Neural progenitor cell (in vitro differentiated cells): ENCODE data around the gene GBP2. TPM values are rescaled to one million over a fixed set of nuclear protein-coding genes. Genes with fewer than 3 reads are reported as not detected.

Source experiments
- DNase-seq: peaks from one replicate; pipeline ENCODE4 v3.0.0-alpha.2; 2016; ENCODE audit warnings: low spot score
- H2AFZ ChIP-seq: fragments of 200-600 bp; sonication (generic); replicated peaks from 2 replicates; pipeline ENCODE4 v1.6.1; 2016; ENCODE audit warnings: antibody characterized with exemption
- H3F3A ChIP-seq: fragments of 200-600 bp; sonication (generic); 2 replicates; pipeline ENCODE4 v1.6.1; 2016; ENCODE audit warnings: antibody characterized with exemption, low read depth
- H3K27ac ChIP-seq: fragments of 200-600 bp; sonication (generic); 2 replicates; pipeline ENCODE4 v1.5.1; 2016; ENCODE audit warnings: mild to moderate bottlenecking
- H3K27me3 ChIP-seq: fragments of 200-600 bp; sonication (generic); 2 replicates; pipeline ENCODE4 v1.6.1; 2016; ENCODE audit warnings: mild to moderate bottlenecking, moderate library complexity
- H3K36me3 ChIP-seq: fragments of 200-600 bp; sonication (generic); 2 replicates; pipeline ENCODE4 v1.5.1; 2016
- H3K4me1 ChIP-seq: fragments of 200-600 bp; sonication (generic); 2 replicates; pipeline ENCODE4 v1.6.1; 2016; ENCODE audit warnings: mixed run types
- H3K4me2 ChIP-seq: fragments of 200-600 bp; sonication (generic); 2 replicates; pipeline ENCODE4 v1.6.1; 2016
- H3K4me3 ChIP-seq: fragments of 200-600 bp; sonication (generic); 2 replicates; pipeline ENCODE4 v1.5.1; 2016
- H3K79me2 ChIP-seq: fragments of 200-600 bp; sonication (generic); 2 replicates; pipeline ENCODE4 v1.6.1; 2016; ENCODE audit warnings: low read depth
- H3K9ac ChIP-seq: fragments of 200-600 bp; sonication (generic); 2 replicates; pipeline ENCODE4 v1.6.1; 2016
- H3K9me3 ChIP-seq: fragments of 200-600 bp; sonication (generic); 2 replicates; pipeline ENCODE4 v1.5.1; 2016; ENCODE audit warnings: low read depth
- H4K20me1 ChIP-seq: fragments of 200-600 bp; sonication (generic); 2 replicates; pipeline ENCODE4 v1.6.1; 2016; ENCODE audit warnings: low read depth
- H3K27ac Mint-ChIP-seq: 3 replicates; pipeline ENCODE4 v1.8.0; 2021; ENCODE audit warnings: mixed read lengths
- H3K27me3 Mint-ChIP-seq: 2 replicates; pipeline ENCODE4 v1.8.0; 2022; ENCODE audit warnings: low read depth, mild to moderate bottlenecking, inconsistent platforms, moderate library complexity, mixed read lengths; ENCODE audit not compliant: insufficient read depth
- H3K36me3 Mint-ChIP-seq: 3 replicates; pipeline ENCODE4 v1.8.0; 2021; ENCODE audit warnings: mixed read lengths
- H3K4me1 Mint-ChIP-seq: 3 replicates; pipeline ENCODE4 v1.8.0; 2021; ENCODE audit warnings: mixed read lengths
- H3K4me3 Mint-ChIP-seq: 3 replicates; pipeline ENCODE4 v1.8.0; 2021; ENCODE audit warnings: mild to moderate bottlenecking, moderate library complexity, mixed read lengths
- H3K9me3 Mint-ChIP-seq: 3 replicates; pipeline ENCODE4 v1.8.0; 2020; ENCODE audit warnings: mixed read lengths
- EZH2 ChIP-seq: fragments of 200-600 bp; sonication (generic); IDR thresholded peaks from 2 replicates; pipeline ENCODE4 v1.6.1; 2017; ENCODE audit warnings: antibody characterized with exemption, mild to moderate bottlenecking, moderate library complexity
- EZH2phosphoT487 ChIP-seq: fragments of 200-600 bp; sonication (generic); IDR thresholded peaks from 2 replicates; pipeline ENCODE4 v1.6.1; 2017; ENCODE audit warnings: antibody characterized with exemption
- total RNA-seq: library from RNA; depleted of rRNA; stranded (reverse); fragments of >200 nt; gene quantifications from 2 replicates; pipeline ENCODE4 v1.2.3, GENCODE V29; 2015; ENCODE audit warnings: low replicate concordance
- TF ChIP-seq, protein P1 (sequence below): fragments of 200-600 bp; sonication (generic); IDR thresholded peaks from 2 replicates; pipeline ENCODE4 v1.5.1; 2017; ENCODE audit warnings: antibody characterized with exemption, mild to moderate bottlenecking

Gene GBP2
- total RNA-seq, 1 donor from 2014 or later, result not detected

GRCh38 chr1:89167590-89168230 lies 41.8 kb upstream of the GBP2 start:
- Histone ChIP-seq H3K4me3 (no peak overlapping the region), H3K27ac (no peak overlapping the region), H3K4me2 (no peak overlapping the region), H3F3A (no peaks in the 10 kb centered on the region), H3K27me3 (no peaks in the 10 kb centered on the region), H2AFZ (no peak overlapping the region), H3K79me2 (no peaks in the 10 kb centered on the region), H3K9me3 (no peaks in the 10 kb centered on the region), H3K4me1 (no peaks in the 10 kb centered on the region), H4K20me1 (no peaks in the 10 kb centered on the region), H3K9ac (no peak overlapping the region), H3K36me3 (no peaks in the 10 kb centered on the region)
- H3K4me3 Mint-ChIP-seq, result no peak overlapping the region
- H3K36me3 Mint-ChIP-seq, result no peaks in the 10 kb centered on the region
- H3K27me3 Mint-ChIP-seq, result no peaks in the 10 kb centered on the region
- no peaks in the 10 kb centered on the region for H3K4me1 Mint-ChIP-seq
- H3K27ac Mint-ChIP-seq, result no peak overlapping the region
- DNase-seq, result no peak
- H3K9me3 Mint-ChIP-seq, result no peaks in the 10 kb centered on the region
- TF ChIP-seq, protein P1, sequence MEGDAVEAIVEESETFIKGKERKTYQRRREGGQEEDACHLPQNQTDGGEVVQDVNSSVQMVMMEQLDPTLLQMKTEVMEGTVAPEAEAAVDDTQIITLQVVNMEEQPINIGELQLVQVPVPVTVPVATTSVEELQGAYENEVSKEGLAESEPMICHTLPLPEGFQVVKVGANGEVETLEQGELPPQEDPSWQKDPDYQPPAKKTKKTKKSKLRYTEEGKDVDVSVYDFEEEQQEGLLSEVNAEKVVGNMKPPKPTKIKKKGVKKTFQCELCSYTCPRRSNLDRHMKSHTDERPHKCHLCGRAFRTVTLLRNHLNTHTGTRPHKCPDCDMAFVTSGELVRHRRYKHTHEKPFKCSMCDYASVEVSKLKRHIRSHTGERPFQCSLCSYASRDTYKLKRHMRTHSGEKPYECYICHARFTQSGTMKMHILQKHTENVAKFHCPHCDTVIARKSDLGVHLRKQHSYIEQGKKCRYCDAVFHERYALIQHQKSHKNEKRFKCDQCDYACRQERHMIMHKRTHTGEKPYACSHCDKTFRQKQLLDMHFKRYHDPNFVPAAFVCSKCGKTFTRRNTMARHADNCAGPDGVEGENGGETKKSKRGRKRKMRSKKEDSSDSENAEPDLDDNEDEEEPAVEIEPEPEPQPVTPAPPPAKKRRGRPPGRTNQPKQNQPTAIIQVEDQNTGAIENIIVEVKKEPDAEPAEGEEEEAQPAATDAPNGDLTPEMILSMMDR, result no peak
- TF ChIP-seq EZH2phosphoT487 (no peak), EZH2 (no peak)

GRCh38 chr1:89166705-89167104 lies 40.8 kb upstream of the GBP2 start:
- H3K4me3 ChIP-seq, result no peak overlapping the region
- H4K20me1 ChIP-seq, result no peaks in the 10 kb centered on the region
- H3K36me3 ChIP-seq, result no peaks in the 10 kb centered on the region
- H3K9me3 ChIP-seq, result no peaks in the 10 kb centered on the region
- TF ChIP-seq, protein P1, result no peak
- TF ChIP-seq EZH2 (no peak), EZH2phosphoT487 (no peak)
- no peaks in the 10 kb centered on the region for H3F3A ChIP-seq
- no peak for DNase-seq
- H3K4me1 ChIP-seq, result no peaks in the 10 kb centered on the region
- no peaks in the 10 kb centered on the region for H3K79me2 ChIP-seq
- H3K27ac ChIP-seq, result no peak overlapping the region
- no peaks in the 10 kb centered on the region for H3K36me3 Mint-ChIP-seq
- H3K4me2 ChIP-seq, result no peak overlapping the region
- no peak overlapping the region for H3K27ac Mint-ChIP-seq
- no peak overlapping the region for H3K4me3 Mint-ChIP-seq
- H3K9ac ChIP-seq, result no peak overlapping the region
- no peaks in the 10 kb centered on the region for H3K4me1 Mint-ChIP-seq
- no peak overlapping the region for H2AFZ ChIP-seq
- peaks cover 3% of the 10 kb centered on the region for H3K27me3 Mint-ChIP-seq
- H3K27me3 ChIP-seq, result no peaks in the 10 kb centered on the region
- H3K9me3 Mint-ChIP-seq, result no peaks in the 10 kb centered on the region

DNA sequence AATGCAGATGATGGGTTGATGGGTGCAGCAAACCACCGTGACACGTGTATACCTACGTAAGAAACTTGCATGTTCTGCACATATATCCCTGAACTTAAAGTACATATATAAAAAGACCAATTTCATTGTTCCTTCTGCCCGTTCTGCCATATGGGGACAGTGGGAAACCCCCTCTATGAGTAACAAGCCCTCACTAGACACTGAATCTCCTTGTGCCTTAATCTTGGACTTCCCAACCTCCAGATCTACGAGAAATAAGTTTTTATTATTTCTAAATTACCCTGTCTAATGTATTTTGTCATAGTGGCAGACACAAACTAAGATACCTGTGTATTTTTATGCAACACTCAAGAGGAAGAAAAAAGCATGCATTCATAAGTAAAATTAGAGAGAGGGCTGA lies 39.9 kb upstream of the GBP2 start:
- no peak for DNase-seq
- Histone ChIP-seq H2AFZ (no peak overlapping the region), H3K9ac (no peak overlapping the region), H3K4me3 (no peak overlapping the region), H3K36me3 (no peaks in the 10 kb centered on the region), H4K20me1 (no peaks in the 10 kb centered on the region), H3K9me3 (no peaks in the 10 kb centered on the region), H3K27ac (no peak overlapping the region), H3K4me1 (no peaks in the 10 kb centered on the region), H3K27me3 (no peaks in the 10 kb centered on the region), H3K4me2 (no peak overlapping the region), H3K79me2 (no peaks in the 10 kb centered on the region), H3F3A (no peaks in the 10 kb centered on the region)
- H3K27me3 Mint-ChIP-seq, result peaks cover 3% of the 10 kb centered on the region
- TF ChIP-seq EZH2phosphoT487 (no peak), EZH2 (no peak)
- TF ChIP-seq, protein P1, result no peak
- no peaks in the 10 kb centered on the region for H3K36me3 Mint-ChIP-seq
- H3K4me1 Mint-ChIP-seq, result no peaks in the 10 kb centered on the region
- no peaks in the 10 kb centered on the region for H3K9me3 Mint-ChIP-seq
- no peak overlapping the region for H3K27ac Mint-ChIP-seq
- no peak overlapping the region for H3K4me3 Mint-ChIP-seq
